ENCODE results near the gene LARGE1.

The LARGE1 gene

DNA sequence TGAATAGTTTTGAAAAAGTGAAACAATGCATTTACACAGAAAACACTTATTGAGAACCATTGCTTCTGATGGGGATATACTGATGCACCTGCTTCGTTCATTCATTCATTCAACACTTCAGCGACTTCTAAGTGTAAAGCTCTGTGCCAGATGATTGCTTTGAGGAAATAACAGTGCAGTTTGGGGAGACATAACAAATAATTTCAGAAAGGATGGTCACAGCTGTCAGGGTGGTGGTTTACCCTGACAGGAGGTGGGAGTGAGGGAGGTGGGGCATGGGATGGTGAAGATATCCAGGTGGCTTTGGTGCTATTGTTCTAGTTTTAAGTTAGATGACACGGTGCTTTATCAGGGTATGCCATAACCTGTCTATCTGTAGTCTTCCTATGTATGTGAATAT, 344.1 kb downstream of the LARGE1 start:
- no peak for TF ChIP-seq CTCF (IDR thresholded peaks at IDR 0.05; ENCODE audit: insufficient read depth, missing control alignments)
- DNase-seq (ENCODE audit: insufficient read length, low spot score): no peak
- FAIRE-seq: no peak

DNA sequence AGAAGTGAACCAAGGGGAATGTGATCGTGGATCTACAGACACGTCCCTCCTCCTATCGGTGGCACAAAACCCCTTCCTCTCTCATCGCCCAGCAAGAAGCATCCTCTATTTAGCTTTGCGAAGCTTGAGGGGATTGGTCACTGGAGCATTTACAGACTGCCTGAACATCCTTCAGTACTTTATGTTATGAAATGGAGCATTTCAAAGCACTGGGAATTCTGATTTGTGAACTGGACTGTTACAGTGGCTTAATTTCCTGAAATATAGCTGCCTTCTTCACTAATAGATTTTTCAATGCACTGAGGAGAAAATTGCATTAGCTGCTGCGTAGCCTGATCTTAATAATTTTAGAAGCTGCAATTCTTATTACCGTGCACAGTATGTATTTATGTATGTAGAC, 344.5 kb downstream of the LARGE1 start:
- no peak for TF ChIP-seq CTCF (IDR thresholded peaks at IDR 0.05; ENCODE audit: insufficient read depth, missing control alignments)
- DNase-seq (ENCODE audit: insufficient read length, low spot score) (no peak), FAIRE-seq (no peak)

GRCh38 chr22:33575041-33575440, 345.2 kb downstream of the LARGE1 start:
- DNase-seq (ENCODE audit: insufficient read length, low spot score): no peak
- FAIRE-seq: no peak

GRCh38 chr22:33573479-33573878, 346.8 kb downstream of the LARGE1 start:
- FAIRE-seq: no peak
- no peak for DNase-seq (ENCODE audit: insufficient read length, low spot score)
- TF ChIP-seq CTCF (IDR thresholded peaks at IDR 0.05; ENCODE audit: insufficient read depth, missing control alignments): no peak

More at GRCh38 chr22:33575041-33575440, 345.2 kb downstream of the LARGE1 start:
- no peak for TF ChIP-seq CTCF (IDR thresholded peaks at IDR 0.05; ENCODE audit: insufficient read depth, missing control alignments)

DNA sequence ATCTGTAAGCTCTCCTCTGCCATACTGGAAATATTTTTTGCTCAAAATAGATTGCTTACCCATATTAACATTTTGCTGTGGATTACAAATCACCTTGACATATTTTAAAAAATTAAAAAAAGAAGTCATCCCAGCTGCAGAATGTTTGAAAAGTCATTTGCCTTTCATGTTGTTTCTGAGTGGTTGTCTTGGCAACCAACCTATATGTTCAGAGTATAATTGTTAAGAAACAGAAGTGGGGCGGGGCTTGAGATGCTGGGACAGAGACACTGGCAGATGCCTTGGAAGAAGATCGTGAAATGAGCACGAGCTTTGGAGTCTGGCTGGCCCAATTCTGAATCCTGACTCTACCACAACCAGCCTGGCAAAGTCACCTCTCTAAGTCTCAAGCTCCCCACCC, 348.2 kb downstream of the LARGE1 start:
- DNase-seq (ENCODE audit: insufficient read length, low spot score) (no peak), FAIRE-seq (no peak)
- no peak for TF ChIP-seq CTCF (IDR thresholded peaks at IDR 0.05; ENCODE audit: insufficient read depth, missing control alignments)

GRCh38 chr22:33570110-33570509, 350.2 kb downstream of the LARGE1 start:
- DNase-seq (ENCODE audit: insufficient read length, low spot score) (no peak), FAIRE-seq (no peak)
- no peak for TF ChIP-seq CTCF (IDR thresholded peaks at IDR 0.05; ENCODE audit: insufficient read depth, missing control alignments)

DNA sequence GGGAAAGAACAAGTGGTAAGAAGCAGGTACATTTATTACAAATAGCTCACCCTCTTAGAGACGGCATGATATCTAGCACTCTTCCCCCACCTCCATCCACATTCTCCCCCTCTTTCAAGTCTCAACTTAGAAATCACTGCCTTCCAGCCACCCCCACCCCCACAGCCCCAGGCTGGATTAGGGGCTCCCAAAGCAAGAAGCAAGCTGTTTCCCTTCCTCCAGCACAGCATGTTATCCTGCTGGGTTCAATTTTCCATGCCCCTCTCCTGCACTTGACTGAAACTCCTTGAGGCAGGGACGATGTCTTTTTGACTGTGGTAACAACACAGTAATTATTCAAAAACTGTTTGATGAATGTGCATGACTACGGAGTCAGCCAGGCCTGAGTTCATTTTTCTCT, 350.7 kb downstream of the LARGE1 start:
- DNase-seq (ENCODE audit: insufficient read length, low spot score) (no peak), FAIRE-seq (no peak)
- TF ChIP-seq CTCF (IDR thresholded peaks at IDR 0.05; ENCODE audit: insufficient read depth, missing control alignments): no peak
